HL-60 (cell line): Measurements from ENCODE around the gene ZNF609.
A peak's percentile ranks its signal among the peaks of the same experiment; 100 is the strongest.

Experiments used
- DNase-seq, 2 experiments: peaks; one replicate each; pipeline ENCODE4 v3.0.0-alpha.2; 2010 to 2020; ENCODE audit warnings: low read depth in 1 of 2, low spot score in 1 of 2
- H3K27ac ChIP-seq: fragments of 250-450 bp; sonication (Bioruptor Pico); replicated peaks from 2 replicates; pipeline ENCODE4 v1.5.1; 2020; ENCODE audit warnings: mild to moderate bottlenecking, moderate library complexity
- H3K27me3 ChIP-seq: fragments of 250-450 bp; sonication (Bioruptor Pico); 2 replicates; pipeline ENCODE4 v1.5.1; 2021; ENCODE audit warnings: mild to moderate bottlenecking, moderate library complexity; ENCODE audit not compliant: insufficient read depth, poor library complexity, severe bottlenecking
- H3K4me3 ChIP-seq: replicated peaks from 2 replicates; pipeline ENCODE4 v1.5.1; 2011; ENCODE audit warnings: mild to moderate bottlenecking, control low read depth, low read length; ENCODE audit not compliant: insufficient read depth
- CTCF ChIP-seq: IDR thresholded peaks from one replicate; pipeline ENCODE4 v1.5.1; 2011; ENCODE audit warnings: low read length, control low read depth, inconsistent platforms; ENCODE audit not compliant: insufficient read depth
- GABPA ChIP-seq: IDR thresholded peaks from 2 replicates; pipeline ENCODE4 v1.6.1; 2012; ENCODE audit warnings: low read depth
- POLR2AphosphoS5 ChIP-seq: IDR thresholded peaks from 2 replicates; pipeline ENCODE4 v1.6.1; 2012; ENCODE audit warnings: low read depth
- REST ChIP-seq: IDR thresholded peaks from 2 replicates; pipeline ENCODE4 v1.6.1; 2012; ENCODE audit warnings: low read depth; ENCODE audit not compliant: insufficient replicate concordance
- SPI1 ChIP-seq: IDR thresholded peaks from 2 replicates; pipeline ENCODE4 v1.6.1; 2012; ENCODE audit warnings: low read depth, mild to moderate bottlenecking, borderline replicate concordance

Gene ZNF609

GRCh38 chr15:64574301-64575017 lies 114.1 kb downstream of the ZNF609 start:
- no peak for DNase-seq
- H3K27ac ChIP-seq, result no peak overlapping the region
- no peak for TF ChIP-seq SPI1
- TF ChIP-seq GABPA, result no peak
- no peak for TF ChIP-seq REST
- TF ChIP-seq CTCF, result no peak
- TF ChIP-seq POLR2AphosphoS5, result no peak

GRCh38 chr15:64580696-64581407 lies 120.5 kb downstream of the ZNF609 start:
- H3K4me3 ChIP-seq, result no peak overlapping the region
- no peaks in the 10 kb centered on the region for H3K27me3 ChIP-seq
- no peak overlapping the region for H3K27ac ChIP-seq
- TF ChIP-seq REST (no peak), POLR2AphosphoS5 (no peak), SPI1 (no peak), GABPA (no peak)
- no peak for DNase-seq

More at GRCh38 chr15:64574301-64575017, 114.1 kb downstream of the ZNF609 start:
- Histone ChIP-seq H3K27me3 (no peaks in the 10 kb centered on the region), H3K4me3 (no peak overlapping the region)

GRCh38 chr15:64581408-64581761 lies 121.0 kb downstream of the ZNF609 start:
- no peak for TF ChIP-seq REST
- peak; percentile 38; the same call in 1 of the 2 replicates for TF ChIP-seq SPI1
- no peak for DNase-seq
- H3K27ac ChIP-seq, result no peak overlapping the region

GRCh38 chr15:64582202-64582601 lies 121.8 kb downstream of the ZNF609 start:
- H3K4me3 ChIP-seq, result no peak overlapping the region
- no peaks in the 10 kb centered on the region for H3K27me3 ChIP-seq
- no peak for TF ChIP-seq REST
- no peak for TF ChIP-seq CTCF
- no peak for TF ChIP-seq GABPA
- TF ChIP-seq POLR2AphosphoS5, result no peak
- no peak for TF ChIP-seq SPI1
- no peak overlapping the region for H3K27ac ChIP-seq
- DNase-seq, result no peak

More at GRCh38 chr15:64581408-64581761, 121.0 kb downstream of the ZNF609 start:
- Histone ChIP-seq H3K4me3 (no peak overlapping the region), H3K27me3 (no peaks in the 10 kb centered on the region)
